C4-2B (cell line): Measurements from ENCODE around the gene DENND11.

ENCODE experiments used
- ZFX ChIP-seq: fragments of 450-650 bp; IDR thresholded peaks from 2 replicates; pipeline ENCODE4 v1.6.1; 2017
- TF ChIP-seq, protein P1 (sequence below): fragments of 450-650 bp; conservative IDR thresholded peaks from 2 replicates; pipeline ENCODE4 v1.5.1; 2017; ENCODE audit warnings: mild to moderate bottlenecking

DNA sequence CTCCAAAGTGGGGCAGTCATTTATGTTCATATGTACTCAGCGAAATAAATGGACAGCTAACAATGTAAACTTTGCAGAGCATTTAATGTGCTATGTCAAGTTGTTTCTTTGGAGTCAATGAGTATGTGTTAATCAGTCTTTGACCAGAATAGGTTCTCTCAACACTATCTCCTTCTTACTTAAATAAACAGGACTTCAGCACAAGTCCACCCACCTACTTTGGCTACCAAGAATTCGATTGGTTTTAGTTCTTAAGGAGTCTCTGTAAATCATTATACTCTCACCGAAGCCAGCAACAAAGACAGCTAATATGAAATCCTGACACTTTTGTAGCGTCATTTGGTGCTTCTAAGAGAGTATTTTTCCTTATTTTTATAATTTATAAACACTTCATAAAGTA is 13.1 kb upstream of the DENND11 start:
- TF ChIP-seq, protein P1, sequence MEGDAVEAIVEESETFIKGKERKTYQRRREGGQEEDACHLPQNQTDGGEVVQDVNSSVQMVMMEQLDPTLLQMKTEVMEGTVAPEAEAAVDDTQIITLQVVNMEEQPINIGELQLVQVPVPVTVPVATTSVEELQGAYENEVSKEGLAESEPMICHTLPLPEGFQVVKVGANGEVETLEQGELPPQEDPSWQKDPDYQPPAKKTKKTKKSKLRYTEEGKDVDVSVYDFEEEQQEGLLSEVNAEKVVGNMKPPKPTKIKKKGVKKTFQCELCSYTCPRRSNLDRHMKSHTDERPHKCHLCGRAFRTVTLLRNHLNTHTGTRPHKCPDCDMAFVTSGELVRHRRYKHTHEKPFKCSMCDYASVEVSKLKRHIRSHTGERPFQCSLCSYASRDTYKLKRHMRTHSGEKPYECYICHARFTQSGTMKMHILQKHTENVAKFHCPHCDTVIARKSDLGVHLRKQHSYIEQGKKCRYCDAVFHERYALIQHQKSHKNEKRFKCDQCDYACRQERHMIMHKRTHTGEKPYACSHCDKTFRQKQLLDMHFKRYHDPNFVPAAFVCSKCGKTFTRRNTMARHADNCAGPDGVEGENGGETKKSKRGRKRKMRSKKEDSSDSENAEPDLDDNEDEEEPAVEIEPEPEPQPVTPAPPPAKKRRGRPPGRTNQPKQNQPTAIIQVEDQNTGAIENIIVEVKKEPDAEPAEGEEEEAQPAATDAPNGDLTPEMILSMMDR, result no peak
- TF ChIP-seq ZFX, result no peak
